H1 (cell line): ENCODE data around the gene KRT4. TPM values are rescaled to one million over a fixed set of nuclear protein-coding genes. Genes with fewer than 3 reads are reported as not detected.

Experiments
- CTCF ChIA-PET: fragments of 300-600 bp; sonication (Branson Sonifier 250); formaldehyde crosslinking; loops from one replicate; lab custom pipeline; 2021; ENCODE audit not compliant: partially characterized antibody; lab: Charles Lee
- POLR2A ChIA-PET: fragments of 300-600 bp; sonication (Branson Sonifier 250); formaldehyde crosslinking; loops from one replicate; lab custom pipeline; 2021; ENCODE audit warnings: inconsistent platforms; ENCODE audit not compliant: partially characterized antibody; lab: Charles Lee
- DNase-seq, 2 experiments: peaks; one replicate each; pipeline versions ENCODE4 v3.0.0 to v3.0.0-alpha.2; 2010 to 2022; ENCODE audit warnings: low spot score in 2 of 2, low read depth in 1 of 2, mixed read lengths in 1 of 2
- FAIRE-seq: peaks from 2 replicates; lab custom pipeline; 2011; peaks lifted over from hg19 to GRCh38; lab: Jason Lieb, UNC
- H2AFZ ChIP-seq: 2 replicates; pipeline ENCODE4 v1.8.1; 2012; ENCODE audit warnings: low read length, inconsistent platforms
- H2AK5ac ChIP-seq: 2 replicates; pipeline ENCODE4 v1.6.1; 2013; ENCODE audit warnings: low read depth, low read length
- H2BK120ac ChIP-seq: replicated peaks from 2 replicates; pipeline ENCODE3; 2013; ENCODE audit warnings: low read depth, low read length, inconsistent platforms
- H2BK12ac ChIP-seq: 2 replicates; pipeline ENCODE4 v1.6.1; 2013; ENCODE audit warnings: low read depth, low read length
- H2BK15ac ChIP-seq: 2 replicates; pipeline ENCODE4 v1.6.1; 2013; ENCODE audit warnings: low read length
- H2BK20ac ChIP-seq: 2 replicates; pipeline ENCODE4 v1.6.1; 2013; ENCODE audit warnings: low read length
- H2BK5ac ChIP-seq: 2 replicates; pipeline ENCODE4 v1.6.1; 2013; ENCODE audit warnings: low read depth, low read length
- H3K14ac ChIP-seq: 2 replicates; pipeline ENCODE4 v1.6.1; 2013; ENCODE audit warnings: inconsistent platforms; ENCODE audit not compliant: insufficient read length
- H3K18ac ChIP-seq: 2 replicates; pipeline ENCODE4 v1.6.1; 2013; ENCODE audit warnings: low read length; ENCODE audit errors: extremely low read depth
- H3K23ac ChIP-seq: 2 replicates; pipeline ENCODE4 v1.6.1; 2013; ENCODE audit warnings: inconsistent platforms; ENCODE audit not compliant: insufficient read length
- H3K23me2 ChIP-seq: 2 replicates; pipeline ENCODE4 v1.6.1; 2013; ENCODE audit warnings: low read depth, low read length
- H3K27ac ChIP-seq: 2 replicates; pipeline ENCODE4 v1.6.1; 2011; ENCODE audit warnings: low read depth, low read length, inconsistent platforms
- H3K27me3 ChIP-seq, 4 experiments: replicated peaks in 1 of 4; 1 replicate in 1 of 4; 2 replicates in 3 of 4; pipeline versions ENCODE4 v1.6.1 to v1.8.1; 2011 to 2013; ENCODE audit warnings: low read length in 3 of 4, mild to moderate bottlenecking in 3 of 4, inconsistent platforms in 2 of 4, mixed read lengths in 2 of 4, moderate library complexity in 1 of 4; ENCODE audit not compliant: control insufficient read depth in 3 of 4, insufficient read depth in 3 of 4; ENCODE audit errors: extremely low read depth in 1 of 4
- H3K36me3 ChIP-seq, 4 experiments: 2 replicates each; pipeline versions ENCODE4 v1.6.1 to v1.8.1; 2011 to 2013; ENCODE audit warnings: mild to moderate bottlenecking in 4 of 4, low read length in 3 of 4, moderate library complexity in 2 of 4, control low read depth in 1 of 4, inconsistent platforms in 1 of 4; ENCODE audit not compliant: insufficient read depth in 4 of 4, control insufficient read depth in 2 of 4
- H3K4ac ChIP-seq: replicated peaks from 2 replicates; pipeline ENCODE3; 2013; ENCODE audit warnings: low read length, low read depth, mixed read lengths, inconsistent platforms; ENCODE audit not compliant: insufficient read length
- H3K4me1 ChIP-seq, 4 experiments: replicated peaks in 1 of 4; 1 replicate in 1 of 4; 2 replicates in 3 of 4; pipeline versions ENCODE4 v1.6.1 to v1.8.1; 2011 to 2013; ENCODE audit warnings: low read length in 3 of 4, inconsistent platforms in 2 of 4, mixed read lengths in 1 of 4; ENCODE audit not compliant: insufficient read depth in 4 of 4, control insufficient read depth in 3 of 4
- H3K4me2 ChIP-seq, 2 experiments: 2 replicates each; pipeline versions ENCODE4 v1.6.1 to v1.8.1; 2011 to 2013; ENCODE audit warnings: low read depth in 2 of 2, low read length in 2 of 2, control low read depth in 1 of 2, inconsistent platforms in 1 of 2, mild to moderate bottlenecking in 1 of 2; ENCODE audit not compliant: insufficient read depth in 1 of 2
- H3K4me3 ChIP-seq, 4 experiments: fragments of 200-600, 300-600 bp in 1 of 4; sonication (generic), shearing (Covaris generic), sonication (Bioruptor Twin) in 1 of 4; 2 replicates each; pipeline versions ENCODE4 v1.5.1 to v1.8.1; 2011 to 2016; ENCODE audit warnings: low read length in 4 of 4, low read depth in 3 of 4, control low read depth in 2 of 4, inconsistent platforms in 2 of 4, mild to moderate bottlenecking in 2 of 4, mixed read lengths in 1 of 4, moderate library complexity in 1 of 4; ENCODE audit not compliant: insufficient read depth in 2 of 4; ENCODE audit errors: extremely low read depth in 1 of 4
- H3K56ac ChIP-seq: replicated peaks from 2 replicates; pipeline ENCODE3; 2013; ENCODE audit warnings: low read depth, mild to moderate bottlenecking, mixed read lengths, low read length, inconsistent platforms; ENCODE audit not compliant: insufficient read length
- H3K79me1 ChIP-seq: 2 replicates; pipeline ENCODE4 v1.6.1; 2013; ENCODE audit warnings: low read depth, low read length, control low read depth
- H3K79me2 ChIP-seq, 2 experiments: 2 replicates each; pipeline versions ENCODE4 v1.6.1 to v1.8.1; 2012 to 2013; ENCODE audit warnings: low read length in 2 of 2, mild to moderate bottlenecking in 2 of 2, inconsistent platforms in 1 of 2; ENCODE audit not compliant: insufficient read depth in 2 of 2, control insufficient read depth in 1 of 2
- H3K9ac ChIP-seq, 4 experiments: replicated peaks in 1 of 4; 1 replicate in 1 of 4; 2 replicates in 3 of 4; pipeline versions ENCODE4 v1.6.1 to v1.8.1; 2011 to 2013; ENCODE audit warnings: low read depth in 3 of 4, low read length in 3 of 4, control low read depth in 2 of 4, mild to moderate bottlenecking in 2 of 4, moderate library complexity in 2 of 4, inconsistent platforms in 1 of 4; ENCODE audit errors: extremely low read depth in 1 of 4
- H3K9me3 ChIP-seq, 2 experiments: 2 replicates each; pipeline versions ENCODE4 v1.6.1 to v1.8.1; 2012 to 2013; ENCODE audit warnings: mild to moderate bottlenecking in 2 of 2, moderate library complexity in 2 of 2, control low read depth in 1 of 2, inconsistent platforms in 1 of 2, low read depth in 1 of 2, low read length in 1 of 2, mixed read lengths in 1 of 2; ENCODE audit not compliant: insufficient read depth in 2 of 2
- H4K20me1 ChIP-seq, 2 experiments: replicated peaks in 1 of 2; 2 replicates each; pipeline versions ENCODE3 to v1.8.1; 2011 to 2013; ENCODE audit warnings: inconsistent platforms in 2 of 2, low read length in 2 of 2, mild to moderate bottlenecking in 1 of 2; ENCODE audit not compliant: insufficient read depth in 2 of 2, control insufficient read depth in 1 of 2
- H4K5ac ChIP-seq: 2 replicates; pipeline ENCODE4 v1.6.1; 2013; ENCODE audit warnings: low read length, low read depth, mixed read lengths, inconsistent platforms; ENCODE audit not compliant: insufficient read length
- H4K8ac ChIP-seq: 2 replicates; pipeline ENCODE4 v1.8.0; 2013; ENCODE audit warnings: mild to moderate bottlenecking, moderate library complexity, low read length, inconsistent platforms; ENCODE audit not compliant: insufficient read depth; ENCODE audit errors: extremely low read depth
- H4K91ac ChIP-seq: replicated peaks from 2 replicates; pipeline ENCODE3; 2013; ENCODE audit warnings: low read length, mixed read lengths, inconsistent platforms; ENCODE audit not compliant: insufficient read length
- CHD1 ChIP-seq: IDR thresholded peaks from 2 replicates; pipeline ENCODE4 v1.6.1; 2012; ENCODE audit warnings: low read depth, low read length, improper control_type of control experiment
- GABPA ChIP-seq: IDR thresholded peaks from 2 replicates; pipeline ENCODE4 v1.6.1; 2011; ENCODE audit warnings: mild to moderate bottlenecking, low read length, moderate library complexity, borderline replicate concordance; ENCODE audit not compliant: insufficient read depth
- WGBS, 2 experiments: shearing (Covaris generic) in 1 of 2; methylation state at CpG; one replicate each; pipeline versions ENCODE4 v1.1.6 to v1.1.7; 2013 to 2015; ENCODE audit warnings: low lambda C conversion rate in 2 of 2, mixed read lengths in 2 of 2, inconsistent platforms in 1 of 2, low coverage in 1 of 2, missing lambda C conversion rate in 1 of 2; ENCODE audit not compliant: insufficient replicate concordance in 2 of 2, insufficient coverage in 1 of 2, insufficient read length in 1 of 2; ENCODE audit errors: extremely low coverage in 1 of 2, missing lambda C conversion rate in 1 of 2; 5-methylcytosine and 5-hydroxymethylcytosine counted together
- polyA plus RNA-seq, 7 experiments: library from polyadenylated mRNA; depleted of rRNA in 3 of 7; stranded (reverse) in 5 of 7; unstranded in 2 of 7; fragments of >200 nt in 5 of 7; fragments of 200-250 nt in 2 of 7; gene quantifications; 1 replicate in 5 of 7; 2 replicates in 1 of 7; 4 replicates in 1 of 7; pipeline versions ENCODE4 v1.2.1 to v1.2.3, GENCODE V29; 2011 to 2013; ENCODE audit warnings: missing spikeins in 2 of 7, mixed read lengths in 2 of 7
- total RNA-seq: library from RNA; stranded (reverse); fragmentation: NEBNext Ultra II Directional; extraction: Animal tissue kit (Norgen Biotek cat#: 25700); gene quantifications from 2 replicates; pipeline ENCODE4 v1.2.1, GENCODE V29; 2021

KRT4 gene
- total and polyA plus RNA-seq, 2 of the 8 experiments (the other 6 are each of a cell fraction or from before 2014, with no cell fraction given), result not detected

DNA sequence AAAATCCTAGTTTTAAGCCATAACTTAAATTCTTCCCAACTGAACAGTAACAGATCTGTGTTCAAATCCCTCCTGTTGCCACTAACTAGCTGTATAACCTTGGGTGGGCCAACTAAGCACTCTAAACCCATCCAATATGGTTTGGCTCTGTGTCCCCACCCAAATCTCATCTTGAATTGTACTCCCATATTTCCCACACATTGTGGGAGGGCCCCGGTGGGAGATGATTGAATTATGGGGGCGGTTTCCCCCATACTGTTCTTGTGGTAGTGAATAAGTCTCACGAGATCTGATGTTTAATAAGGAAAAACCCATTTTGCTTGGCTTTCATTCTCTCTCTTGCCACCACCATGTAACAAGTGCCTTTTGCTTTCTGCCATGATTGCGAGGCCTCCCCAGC, 1.2 kb upstream of the KRT4 start:
- no peak for FAIRE-seq
- TF ChIP-seq CHD1 (no peak), GABPA (no peak)
- H3K23ac ChIP-seq, result no peak overlapping the region

More for the DNA sequence above, 1.2 kb upstream of the KRT4 start:
- H3K4me3 ChIP-seq, result no peak overlapping the region
- no peak overlapping the region for H3K27ac ChIP-seq
- no peak overlapping the region for H2BK120ac ChIP-seq
- no peaks in the 10 kb centered on the region for H4K20me1 ChIP-seq
- no peak overlapping the region for H2BK5ac ChIP-seq
- 76% methylated on average over 4 of the region's 4 CpGs; no CpG with 5 or more reads in 1 of the 2 experiments for WGBS, 2 experiments
- H4K5ac ChIP-seq, result no peak overlapping the region
- H3K18ac ChIP-seq, result no peak overlapping the region
- H3K4ac ChIP-seq, result no peak overlapping the region
- ChIA-PET CTCF (no interaction called here), POLR2A (no interaction called here)
- H3K9me3 ChIP-seq, result no peaks in the 10 kb centered on the region
- H2AK5ac ChIP-seq, result no peak overlapping the region
- no peak overlapping the region for H3K14ac ChIP-seq
- H3K56ac ChIP-seq, result no peak overlapping the region
- H3K9ac ChIP-seq, result no peak overlapping the region
- H2BK15ac ChIP-seq, result no peak overlapping the region
- H2AFZ ChIP-seq, result no peak overlapping the region
- DNase-seq, result no peak
- no peaks in the 10 kb centered on the region for H3K79me2 ChIP-seq
- H2BK12ac ChIP-seq, result no peak overlapping the region
- no peak overlapping the region for H2BK20ac ChIP-seq
- no peaks in the 10 kb centered on the region for H3K79me1 ChIP-seq
- H3K4me1 ChIP-seq, result no peaks in the 10 kb centered on the region
- no peaks in the 10 kb centered on the region for H3K23me2 ChIP-seq
- no peaks in the 10 kb centered on the region for H3K27me3 ChIP-seq
- no peak overlapping the region for H4K8ac ChIP-seq
- H3K36me3 ChIP-seq, result no peaks in the 10 kb centered on the region
- no peak overlapping the region for H4K91ac ChIP-seq
- H3K4me2 ChIP-seq, result no peak overlapping the region
